Fibroblast of lung (primary cell): Measurements from ENCODE around the gene RNF123. TPM values are rescaled to one million over a fixed set of nuclear protein-coding genes. Genes with fewer than 3 reads are reported as not detected.
A peak's percentile ranks its signal among the peaks of the same experiment; 100 is the strongest.

ENCODE experiments used
- DNase-seq, 2 donors: peaks; one replicate each; pipeline versions ENCODE4 v3.0.0 to v3.0.0-alpha.2; 2010; ENCODE audit warnings: low read depth in 2 of 2
- H2AFZ ChIP-seq: 2 replicates; pipeline ENCODE4 v1.5.1; 2012; ENCODE audit warnings: low read length, control low read depth, inconsistent platforms
- H3K27ac ChIP-seq: 2 replicates; pipeline ENCODE4 v1.5.1; 2011; ENCODE audit warnings: low read length, control low read depth; ENCODE audit not compliant: insufficient read depth
- H3K27me3 ChIP-seq: 2 replicates; pipeline ENCODE4 v1.5.1; 2011; ENCODE audit warnings: mild to moderate bottlenecking, low read length; ENCODE audit not compliant: control insufficient read depth, insufficient read depth
- H3K36me3 ChIP-seq: 2 replicates; pipeline ENCODE4 v1.5.1; 2011; ENCODE audit warnings: low read length; ENCODE audit not compliant: control insufficient read depth, insufficient read depth
- H3K4me1 ChIP-seq: 2 replicates; pipeline ENCODE4 v1.5.1; 2011; ENCODE audit warnings: low read length; ENCODE audit not compliant: control insufficient read depth, insufficient read depth; ENCODE audit errors: extremely low read depth
- H3K4me2 ChIP-seq: 2 replicates; pipeline ENCODE4 v1.5.1; 2011; ENCODE audit warnings: low read length, control low read depth; ENCODE audit not compliant: insufficient read depth; ENCODE audit errors: extremely low read depth
- H3K4me3 ChIP-seq, 4 experiments: fragments of 200-600 bp in 1 of 4; sonication (generic) in 1 of 4; replicated peaks in 1 of 4; 2 replicates each; pipeline ENCODE4 v1.5.1; 2011 to 2016; ENCODE audit warnings: low read length in 4 of 4, low read depth in 3 of 4, mild to moderate bottlenecking in 3 of 4, control low read depth in 2 of 4, inconsistent platforms in 1 of 4, mixed read lengths in 1 of 4; ENCODE audit not compliant: insufficient read depth in 1 of 4; ENCODE audit errors: control extremely low read depth in 1 of 4
- H3K79me2 ChIP-seq: 2 replicates; pipeline ENCODE4 v1.5.1; 2012; ENCODE audit warnings: mild to moderate bottlenecking, low read length, inconsistent platforms; ENCODE audit not compliant: control insufficient read depth, insufficient read depth
- H3K9ac ChIP-seq: 2 replicates; pipeline ENCODE4 v1.5.1; 2011; ENCODE audit warnings: mild to moderate bottlenecking, low read length, control low read depth; ENCODE audit not compliant: insufficient read depth
- H3K9me3 ChIP-seq: 2 replicates; pipeline ENCODE4 v1.5.1; 2012; ENCODE audit warnings: low read depth, low read length; ENCODE audit not compliant: control insufficient read depth, insufficient read depth
- H4K20me1 ChIP-seq: 2 replicates; pipeline ENCODE4 v1.5.1; 2011; ENCODE audit warnings: low read length; ENCODE audit not compliant: control insufficient read depth, insufficient read depth; ENCODE audit errors: extremely low read depth
- EZH2 ChIP-seq: IDR thresholded peaks from 2 replicates; pipeline ENCODE4 v1.5.1; 2012; ENCODE audit warnings: low read length, control low read depth, mild to moderate bottlenecking; ENCODE audit errors: missing control alignments
- polyA plus RNA-seq, 2 donors: library from polyadenylated mRNA; depleted of rRNA in 1 of 2; stranded (reverse) in 1 of 2; unstranded in 1 of 2; fragments of >200 nt; gene quantifications; 2 replicates each; pipeline ENCODE4 v1.2.1, GENCODE V29; 2011 to 2012; ENCODE audit warnings: missing spikeins in 1 of 2
- total RNA-seq: library from RNA; depleted of rRNA; stranded (reverse); fragments of >200 nt; gene quantifications from 2 replicates; pipeline ENCODE4 v1.2.1, GENCODE V29; 2014
- TF ChIP-seq, protein P1 (sequence below), 2 donors: IDR thresholded peaks in 1 of 2; conservative IDR thresholded peaks in 1 of 2; 1 replicate in 1 of 2; 2 replicates in 1 of 2; pipeline ENCODE4 v1.5.1; 2011 to 2012; ENCODE audit warnings: low read length in 2 of 2, control low read depth in 1 of 2, inconsistent platforms in 1 of 2, low read depth in 1 of 2, mild to moderate bottlenecking in 1 of 2

Gene RNF123
- total and polyA plus RNA-seq, 2 donors (not counting 1 experiment from before 2014, with no cell fraction given), result 16.5 to 27.1 TPM

DNA sequence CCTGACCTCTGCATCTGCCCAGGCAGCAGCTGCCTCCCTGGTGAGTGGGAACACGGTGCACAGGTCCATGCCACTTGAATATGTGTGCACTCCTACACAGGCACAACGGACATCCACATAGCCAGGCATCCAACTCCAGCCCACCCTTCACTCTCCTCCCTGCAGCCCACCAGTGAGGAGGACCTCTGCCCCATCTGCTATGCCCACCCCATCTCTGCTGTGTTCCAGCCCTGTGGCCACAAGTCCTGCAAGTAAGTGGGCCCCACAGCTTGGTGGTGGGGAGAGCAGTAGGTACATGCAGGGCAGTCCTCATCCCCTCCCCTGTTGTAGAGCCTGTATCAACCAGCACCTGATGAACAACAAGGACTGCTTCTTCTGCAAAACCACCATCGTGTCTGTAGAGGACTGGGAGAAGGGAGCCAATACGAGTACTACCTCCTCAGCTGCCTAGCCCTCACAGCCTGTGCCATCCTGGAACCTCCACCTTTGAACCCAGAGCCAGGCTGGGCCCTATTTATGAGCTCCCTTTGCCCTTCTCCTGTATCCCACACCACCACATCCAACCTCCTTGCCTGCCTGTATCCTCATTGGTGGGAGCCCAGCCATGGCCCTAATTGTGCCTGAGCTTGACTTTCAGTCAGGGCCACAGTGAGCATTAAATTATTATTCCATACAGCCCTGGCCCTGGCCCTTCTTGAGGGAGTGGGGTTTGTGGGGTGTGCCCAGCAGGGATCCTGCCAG lies 31.7 kb downstream of the RNF123 start:
- Histone ChIP-seq H3K9ac (no peak overlapping the region), H3K79me2 (peaks cover 16% of the 10 kb centered on the region), H3K4me1 (peaks cover 13% of the 10 kb centered on the region), H2AFZ (no peak overlapping the region), H3K27me3 (no peaks in the 10 kb centered on the region), H3K9me3 (no peaks in the 10 kb centered on the region), H3K27ac (no peak overlapping the region), H4K20me1 (no peaks in the 10 kb centered on the region), H3K4me3 (no peak overlapping the region), H3K4me2 (no peak overlapping the region), H3K36me3 (peaks cover 25% of the 10 kb centered on the region)
- TF ChIP-seq, protein P1, sequence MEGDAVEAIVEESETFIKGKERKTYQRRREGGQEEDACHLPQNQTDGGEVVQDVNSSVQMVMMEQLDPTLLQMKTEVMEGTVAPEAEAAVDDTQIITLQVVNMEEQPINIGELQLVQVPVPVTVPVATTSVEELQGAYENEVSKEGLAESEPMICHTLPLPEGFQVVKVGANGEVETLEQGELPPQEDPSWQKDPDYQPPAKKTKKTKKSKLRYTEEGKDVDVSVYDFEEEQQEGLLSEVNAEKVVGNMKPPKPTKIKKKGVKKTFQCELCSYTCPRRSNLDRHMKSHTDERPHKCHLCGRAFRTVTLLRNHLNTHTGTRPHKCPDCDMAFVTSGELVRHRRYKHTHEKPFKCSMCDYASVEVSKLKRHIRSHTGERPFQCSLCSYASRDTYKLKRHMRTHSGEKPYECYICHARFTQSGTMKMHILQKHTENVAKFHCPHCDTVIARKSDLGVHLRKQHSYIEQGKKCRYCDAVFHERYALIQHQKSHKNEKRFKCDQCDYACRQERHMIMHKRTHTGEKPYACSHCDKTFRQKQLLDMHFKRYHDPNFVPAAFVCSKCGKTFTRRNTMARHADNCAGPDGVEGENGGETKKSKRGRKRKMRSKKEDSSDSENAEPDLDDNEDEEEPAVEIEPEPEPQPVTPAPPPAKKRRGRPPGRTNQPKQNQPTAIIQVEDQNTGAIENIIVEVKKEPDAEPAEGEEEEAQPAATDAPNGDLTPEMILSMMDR (conservative IDR thresholded peaks at IDR 0.05 in 1 of 2, IDR thresholded peaks at IDR 0.05 in 1 of 2; ENCODE audit: low read depth in 1 of 2, low read length in 2 of 2), result no peak
- TF ChIP-seq EZH2, result no peak
- no peak for DNase-seq

DNA sequence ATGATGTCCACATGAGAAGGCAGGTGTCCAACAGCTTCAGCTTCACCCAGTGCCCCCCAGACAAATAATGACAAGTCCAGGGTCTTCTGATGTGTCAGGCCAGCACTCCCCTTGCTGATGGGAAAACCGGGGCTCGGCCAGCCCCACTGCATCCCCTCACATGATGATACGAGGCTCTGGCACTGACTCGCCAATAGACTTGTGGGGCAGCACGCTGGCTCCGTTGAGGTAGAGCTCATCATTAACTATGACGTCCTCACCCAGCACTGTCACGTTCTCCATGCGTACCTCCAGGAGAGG lies 32.2 kb downstream of the RNF123 start:
- H3K4me1 ChIP-seq, result peaks cover 13% of the 10 kb centered on the region
- no peak overlapping the region for H3K27ac ChIP-seq

DNA sequence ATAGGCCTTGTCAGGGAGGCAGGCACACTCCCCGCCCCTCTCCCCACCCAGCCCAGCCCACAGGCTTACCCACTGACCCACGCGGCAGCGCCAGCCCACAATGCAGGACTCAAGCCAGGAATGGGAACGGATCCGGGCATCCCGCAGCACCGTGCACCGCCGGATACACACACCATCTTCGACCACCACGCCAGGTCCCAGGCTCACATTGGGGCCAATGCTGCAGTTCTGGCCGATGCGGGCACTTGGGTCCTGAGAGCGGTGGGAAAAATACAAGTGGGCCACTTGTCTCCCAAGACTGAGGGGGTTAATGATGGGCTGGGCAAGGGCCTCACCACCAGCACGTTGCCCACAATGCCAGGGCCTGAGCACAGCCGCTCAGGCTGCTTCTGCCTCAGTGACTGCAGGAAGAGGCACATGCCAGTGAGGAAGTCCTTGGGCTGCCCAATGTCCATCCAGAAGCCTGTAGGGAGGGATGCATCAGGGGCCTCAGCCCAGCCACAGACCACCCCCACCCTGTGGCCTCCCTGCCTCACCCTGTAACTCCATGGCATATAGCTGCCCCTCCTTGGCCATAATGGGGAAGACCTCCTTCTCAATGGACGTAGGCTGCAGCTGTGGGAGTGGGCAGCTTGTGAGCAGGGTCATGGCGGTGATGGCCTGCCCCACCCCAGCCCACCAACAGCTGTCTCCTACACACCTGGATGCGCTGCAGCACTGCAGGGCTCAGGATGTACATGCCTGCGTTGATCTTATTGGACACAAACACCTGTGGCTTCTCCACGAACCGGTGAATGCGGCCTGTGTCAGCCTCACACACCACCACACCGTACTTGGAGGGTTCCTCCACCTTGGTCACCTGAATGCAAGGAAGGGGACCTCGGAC lies 32.8 kb downstream of the RNF123 start:
- no peaks in the 10 kb centered on the region for H4K20me1 ChIP-seq
- TF ChIP-seq, protein P1 (conservative IDR thresholded peaks at IDR 0.05 in 1 of 2, IDR thresholded peaks at IDR 0.05 in 1 of 2; ENCODE audit: low read depth in 1 of 2, low read length in 2 of 2), result no peak
- TF ChIP-seq EZH2, result no peak
- H3K79me2 ChIP-seq, result peaks cover 16% of the 10 kb centered on the region
- peak overlapping the region; percentile 81 for H3K4me2 ChIP-seq
- no peak overlapping the region for H3K27ac ChIP-seq
- no peak overlapping the region for H3K9ac ChIP-seq
- no peak overlapping the region for H2AFZ ChIP-seq
- H3K36me3 ChIP-seq, result peaks cover 28% of the 10 kb centered on the region
- H3K4me3 ChIP-seq, result peak overlapping the region in 3 of 4 experiments; percentile 86 to 99 (median 98)
- no peaks in the 10 kb centered on the region for H3K9me3 ChIP-seq
- DNase-seq, result no peak
- H3K4me1 ChIP-seq, result peaks cover 13% of the 10 kb centered on the region
- no peaks in the 10 kb centered on the region for H3K27me3 ChIP-seq

More for the DNA sequence above, 32.2 kb downstream of the RNF123 start:
- Histone ChIP-seq H3K9me3 (no peaks in the 10 kb centered on the region), H3K4me2 (no peak overlapping the region), H3K36me3 (peaks cover 26% of the 10 kb centered on the region), H3K27me3 (no peaks in the 10 kb centered on the region), H4K20me1 (no peaks in the 10 kb centered on the region), H3K79me2 (peaks cover 16% of the 10 kb centered on the region), H2AFZ (no peak overlapping the region), H3K4me3 (no peak overlapping the region), H3K9ac (no peak overlapping the region)
- no peak for DNase-seq
- TF ChIP-seq, protein P1 (conservative IDR thresholded peaks at IDR 0.05 in 1 of 2, IDR thresholded peaks at IDR 0.05 in 1 of 2; ENCODE audit: low read depth in 1 of 2, low read length in 2 of 2), result no peak
- TF ChIP-seq EZH2, result no peak
